B cell (primary cell): Measurements from ENCODE around the gene PEX19. TPM values are rescaled to one million over a fixed set of nuclear protein-coding genes. Genes with fewer than 3 reads are reported as not detected.

ENCODE experiments used
- ATAC-seq: fragments of 200-7000 bp; cut with Tn5 transposase; one replicate; pipeline ENCODE4 v1.10.0; 2021; ENCODE audit warnings: low read depth, mild to moderate bottlenecking, moderate number of reproducible peaks, moderate library complexity
- CTCF ChIA-PET: fragments of 350-600 bp; sonication (Branson Sonifier 250); formaldehyde crosslinking; loops from one replicate; lab custom pipeline; 2021; ENCODE audit warnings: antibody characterized with exemption, inconsistent platforms; lab: Charles Lee
- POLR2A ChIA-PET: fragments of 350-600 bp; sonication (Branson Sonifier 250); formaldehyde crosslinking; loops from one replicate; lab custom pipeline; 2021; ENCODE audit warnings: antibody characterized with exemption; lab: Charles Lee
- DNase-seq: peaks from one replicate; pipeline ENCODE4 v3.0.0; 2013
- H2AFZ ChIP-seq: 2 replicates; pipeline ENCODE4 v1.6.1; 2012; ENCODE audit warnings: mild to moderate bottlenecking, low read depth, low read length; ENCODE audit not compliant: insufficient read depth, poor library complexity, severe bottlenecking
- H3K27ac ChIP-seq, 2 donors: 1 replicate in 1 of 2; 2 replicates in 1 of 2; pipeline ENCODE4 v1.5.1; 2012 to 2013; ENCODE audit warnings: low read length in 2 of 2, mild to moderate bottlenecking in 2 of 2, moderate library complexity in 1 of 2
- H3K27me3 ChIP-seq, 4 experiments: fragments of 200-600 bp in 1 of 4; sonication (generic) in 1 of 4; replicated peaks in 1 of 4; 1 replicate in 2 of 4; 2 replicates in 2 of 4; pipeline versions ENCODE4 v1.6.1 to v1.7.0; 2013 to 2016; ENCODE audit warnings: low read length in 3 of 4, mild to moderate bottlenecking in 2 of 4, mixed read lengths in 1 of 4, moderate library complexity in 1 of 4; ENCODE audit not compliant: insufficient read depth in 4 of 4, control insufficient read depth in 3 of 4; ENCODE audit errors: control extremely low read depth in 1 of 4
- H3K36me3 ChIP-seq, 2 experiments: replicated peaks in 1 of 2; 1 replicate in 1 of 2; 2 replicates in 1 of 2; pipeline versions ENCODE4 v1.6.1 to v1.7.1; 2013; ENCODE audit warnings: low read length in 1 of 2; ENCODE audit not compliant: insufficient read depth in 2 of 2, control insufficient read depth in 1 of 2; ENCODE audit errors: control extremely low read depth in 1 of 2, extremely low read depth in 1 of 2
- H3K4me1 ChIP-seq, 2 donors: fragments of 200-600 bp in 1 of 2; sonication (generic) in 1 of 2; 1 replicate in 1 of 2; 2 replicates in 1 of 2; pipeline versions ENCODE4 v1.5.1 to v1.6.1; 2013 to 2017; ENCODE audit warnings: low read length in 2 of 2; ENCODE audit not compliant: control insufficient read depth in 2 of 2, insufficient read depth in 2 of 2
- H3K4me2 ChIP-seq: replicated peaks from 2 replicates; pipeline ENCODE3; 2012; ENCODE audit warnings: mild to moderate bottlenecking, low read depth, low read length; ENCODE audit not compliant: poor library complexity, severe bottlenecking
- H3K4me3 ChIP-seq, 5 experiments: fragments of 200-600 bp in 1 of 5; sonication (generic) in 1 of 5; 1 replicate in 3 of 5; 2 replicates in 2 of 5; pipeline versions ENCODE4 v1.5.1 to v1.7.0; 2011 to 2016; ENCODE audit warnings: low read length in 4 of 5, mild to moderate bottlenecking in 4 of 5, low read depth in 2 of 5, control low read depth in 1 of 5, moderate library complexity in 1 of 5; ENCODE audit not compliant: insufficient read depth in 1 of 5; ENCODE audit errors: control extremely low read depth in 1 of 5, extremely low read depth in 1 of 5
- H3K79me2 ChIP-seq: fragments of 200-600 bp; sonication (generic); one replicate; pipeline ENCODE4 v1.6.0; 2016; ENCODE audit warnings: low read length; ENCODE audit not compliant: control insufficient read depth, insufficient read depth
- H3K9ac ChIP-seq: fragments of 200-600 bp; sonication (generic); 2 replicates; pipeline ENCODE4 v1.6.1; 2017; ENCODE audit warnings: mild to moderate bottlenecking, low read length, moderate library complexity
- H3K9me3 ChIP-seq, 3 donors: one replicate each; pipeline versions ENCODE4 v1.6.1 to v1.7.1; 2013; ENCODE audit warnings: low read length in 2 of 3; ENCODE audit not compliant: control insufficient read depth in 2 of 3, insufficient read depth in 1 of 3; ENCODE audit errors: control extremely low read depth in 1 of 3
- H4K20me1 ChIP-seq: 2 replicates; pipeline ENCODE4 v1.6.0; 2012; ENCODE audit warnings: mild to moderate bottlenecking, low read length; ENCODE audit not compliant: insufficient read depth, control insufficient read depth, poor library complexity, severe bottlenecking
- H3K27ac Mint-ChIP-seq: one replicate; pipeline ENCODE4 v1.8.0; 2021; ENCODE audit warnings: mixed read lengths
- H3K27me3 Mint-ChIP-seq: one replicate; pipeline ENCODE4 v1.8.0; 2021; ENCODE audit warnings: mixed read lengths
- H3K4me1 Mint-ChIP-seq: one replicate; pipeline ENCODE4 v1.8.0; 2021; ENCODE audit warnings: mixed read lengths
- H3K4me3 Mint-ChIP-seq: one replicate; pipeline ENCODE4 v1.8.0; 2021; ENCODE audit warnings: mixed read lengths
- H3K9me3 Mint-ChIP-seq: one replicate; pipeline ENCODE4 v1.8.0; 2022; ENCODE audit warnings: mixed read lengths; ENCODE audit not compliant: insufficient read depth
- EZH2 ChIP-seq: IDR thresholded peaks from 2 replicates; pipeline ENCODE4 v1.6.1; 2012; ENCODE audit warnings: borderline replicate concordance, low read depth, mild to moderate bottlenecking, moderate library complexity, low read length; ENCODE audit not compliant: insufficient read depth, poor library complexity, severe bottlenecking
- WGBS: methylation state at CpG from one replicate; pipeline ENCODE4 v1.1.5; 2013; ENCODE audit warnings: missing lambda C conversion rate; ENCODE audit not compliant: insufficient coverage; 5-methylcytosine and 5-hydroxymethylcytosine counted together
- intact Hi-C: fragments of 100-400 bp; cut with micrococcal nuclease; formaldehyde crosslinking; loops from one replicate; pipeline ENCODE4 v1.10.0; 2022
- polyA plus RNA-seq: library from polyadenylated mRNA; depleted of rRNA; stranded (reverse); fragments of >200 nt; gene quantifications from 2 replicates; pipeline ENCODE4 v1.2.3, GENCODE V29; 2012
- total RNA-seq, 2 donors: library from RNA; stranded (reverse); fragments of 120-200 nt in 1 of 2; gene quantifications; 1 replicate in 1 of 2; 2 replicates in 1 of 2; pipeline versions ENCODE4 v1.2.3 to v1.2.4, GENCODE V29; 2013 to 2022
- TF ChIP-seq, protein P1 (sequence below): fragments of 200-600 bp; IDR thresholded peaks from one replicate; pipeline ENCODE4 v1.8.0; 2022; ENCODE audit warnings: antibody characterized with exemption, mild to moderate bottlenecking

The PEX19 gene
- total and polyA plus RNA-seq, 2 donors (not counting 1 experiment from before 2014, with no cell fraction given): 20.3 to 56.0 TPM

DNA sequence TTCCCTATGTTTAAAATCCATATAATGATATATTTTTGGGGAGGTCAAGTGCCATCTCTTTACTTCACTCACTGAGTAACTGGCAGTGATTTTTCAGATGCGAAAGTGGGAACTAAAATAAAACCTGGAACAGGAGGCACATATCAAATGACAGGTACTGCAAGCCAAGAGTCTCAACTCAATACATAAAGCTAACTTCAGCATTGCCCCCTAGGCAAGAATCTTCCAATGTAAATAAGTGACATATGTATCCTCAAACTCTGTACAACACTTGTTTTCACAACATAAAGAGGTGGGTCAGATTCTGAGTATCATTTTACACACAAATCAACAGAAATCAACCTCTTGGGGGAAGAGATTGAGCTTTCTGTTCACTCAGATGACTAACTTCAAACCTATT lies 40.7 kb downstream of the PEX19 start:
- POLR2A ChIA-PET: no interaction called here
- peaks cover 61% of the 10 kb centered on the region for H3K79me2 ChIP-seq
- peaks cover 4% of the 10 kb centered on the region for H3K4me1 Mint-ChIP-seq

DNA sequence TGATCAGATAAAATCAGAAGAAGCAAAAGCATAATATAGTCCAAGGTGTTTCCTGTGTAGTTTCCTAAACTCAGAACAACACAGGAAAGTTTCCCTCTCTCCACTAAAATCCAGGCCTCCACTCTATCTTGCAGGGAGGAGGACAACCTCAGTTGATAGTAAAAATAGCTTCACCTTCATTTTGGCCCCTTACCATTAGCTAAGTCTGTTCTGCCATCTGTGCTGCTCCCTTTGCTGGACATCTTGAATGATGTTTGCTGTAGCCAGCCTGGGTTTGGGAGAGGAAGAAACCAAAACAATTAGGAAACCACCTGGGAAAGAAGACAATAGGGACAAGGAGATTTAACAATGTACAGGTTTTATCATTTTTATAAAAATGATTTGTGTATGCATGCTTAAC lies 41.2 kb downstream of the PEX19 start:
- ATAC-seq (no peak), DNase-seq (no peak)
- Mint-ChIP-seq H3K27me3 (no peaks in the 10 kb centered on the region), H3K4me1 (peaks cover 4% of the 10 kb centered on the region), H3K27ac (no peak overlapping the region), H3K9me3 (no peaks in the 10 kb centered on the region), H3K4me3 (no peak overlapping the region)
- no peak overlapping the region for H3K4me2 ChIP-seq
- TF ChIP-seq, protein P1, sequence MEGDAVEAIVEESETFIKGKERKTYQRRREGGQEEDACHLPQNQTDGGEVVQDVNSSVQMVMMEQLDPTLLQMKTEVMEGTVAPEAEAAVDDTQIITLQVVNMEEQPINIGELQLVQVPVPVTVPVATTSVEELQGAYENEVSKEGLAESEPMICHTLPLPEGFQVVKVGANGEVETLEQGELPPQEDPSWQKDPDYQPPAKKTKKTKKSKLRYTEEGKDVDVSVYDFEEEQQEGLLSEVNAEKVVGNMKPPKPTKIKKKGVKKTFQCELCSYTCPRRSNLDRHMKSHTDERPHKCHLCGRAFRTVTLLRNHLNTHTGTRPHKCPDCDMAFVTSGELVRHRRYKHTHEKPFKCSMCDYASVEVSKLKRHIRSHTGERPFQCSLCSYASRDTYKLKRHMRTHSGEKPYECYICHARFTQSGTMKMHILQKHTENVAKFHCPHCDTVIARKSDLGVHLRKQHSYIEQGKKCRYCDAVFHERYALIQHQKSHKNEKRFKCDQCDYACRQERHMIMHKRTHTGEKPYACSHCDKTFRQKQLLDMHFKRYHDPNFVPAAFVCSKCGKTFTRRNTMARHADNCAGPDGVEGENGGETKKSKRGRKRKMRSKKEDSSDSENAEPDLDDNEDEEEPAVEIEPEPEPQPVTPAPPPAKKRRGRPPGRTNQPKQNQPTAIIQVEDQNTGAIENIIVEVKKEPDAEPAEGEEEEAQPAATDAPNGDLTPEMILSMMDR: no peak
- TF ChIP-seq EZH2: no peak
- H4K20me1 ChIP-seq: peaks cover 20% of the 10 kb centered on the region
- no peak overlapping the region for H3K27ac ChIP-seq
- no peak overlapping the region for H3K4me3 ChIP-seq
- CTCF ChIA-PET: interaction anchor here (1.4 to 2.0 kb wide), 2 partner anchors 8 to 47 kb away, joined by 6 to 9 read pairs; no protein-coding TSS in a partner anchor
- no peak overlapping the region for H2AFZ ChIP-seq
- no peaks in the 10 kb centered on the region for H3K27me3 ChIP-seq
- no peaks in the 10 kb centered on the region for H3K9me3 ChIP-seq
- H3K36me3 ChIP-seq: peaks cover 27 to 45% of the 10 kb centered on the region in 2 experiments
- H3K9ac ChIP-seq: no peak overlapping the region
- no peaks in the 10 kb centered on the region for H3K4me1 ChIP-seq
- intact Hi-C loops: no loop called here
- POLR2A ChIA-PET: interaction anchor here (0.6 kb wide), 1 partner anchor 1092 kb away, joined by 3 read pairs; no protein-coding TSS in a partner anchor
- peaks cover 61% of the 10 kb centered on the region for H3K79me2 ChIP-seq

More for the DNA sequence above, 40.7 kb downstream of the PEX19 start:
- no peak overlapping the region for H3K27ac ChIP-seq
- TF ChIP-seq EZH2: no peak
- TF ChIP-seq, protein P1: no peak
- no CpG with 5 or more reads among the region's 1 CpG for WGBS
- peaks cover 23 to 41% of the 10 kb centered on the region in 2 experiments for H3K36me3 ChIP-seq
- no peak overlapping the region for H3K4me2 ChIP-seq
- intact Hi-C loops: no loop called here
- H3K4me1 ChIP-seq: no peaks in the 10 kb centered on the region
- no peak overlapping the region for H3K27ac Mint-ChIP-seq
- CTCF ChIA-PET: interaction anchor here (0.7 to 2.0 kb wide), 2 partner anchors 8 to 47 kb away, joined by 3 to 9 read pairs; no protein-coding TSS in a partner anchor
- ATAC-seq: no peak
- H3K4me3 ChIP-seq: no peak overlapping the region
- H2AFZ ChIP-seq: no peak overlapping the region
- H3K27me3 Mint-ChIP-seq: no peaks in the 10 kb centered on the region
- H3K4me3 Mint-ChIP-seq: no peak overlapping the region
- no peak overlapping the region for H3K9ac ChIP-seq
- H3K9me3 ChIP-seq: no peaks in the 10 kb centered on the region
- DNase-seq: no peak
- H3K9me3 Mint-ChIP-seq: no peaks in the 10 kb centered on the region
- peaks cover 20% of the 10 kb centered on the region for H4K20me1 ChIP-seq
- H3K27me3 ChIP-seq: no peaks in the 10 kb centered on the region
